Fibroblast of villous mesenchyme (primary cell): ENCODE data around the gene ENTPD7. TPM values are rescaled to one million over a fixed set of nuclear protein-coding genes. Genes with fewer than 3 reads are reported as not detected.
A peak's percentile ranks its signal among the peaks of the same experiment; 100 is the strongest.

ENCODE experiments used
- DNase-seq: peaks from one replicate; pipeline ENCODE4 v3.0.0-alpha.2; 2010; ENCODE audit warnings: low read depth
- H3K4me3 ChIP-seq: 2 replicates; pipeline ENCODE4 v1.5.1; 2011; ENCODE audit warnings: low read depth, mild to moderate bottlenecking, low read length
- total RNA-seq: library from RNA; depleted of rRNA; stranded (reverse); fragments of >200 nt; gene quantifications from 2 replicates; pipeline ENCODE4 v1.2.3, GENCODE V29; 2012
- TF ChIP-seq, protein P1 (sequence below): IDR thresholded peaks from 2 replicates; pipeline ENCODE4 v1.5.1; 2012; ENCODE audit warnings: low read depth, mild to moderate bottlenecking, low read length; ENCODE audit not compliant: insufficient read depth

The ENTPD7 gene
- total RNA-seq, 1 donor = 48.4 TPM

DNA sequence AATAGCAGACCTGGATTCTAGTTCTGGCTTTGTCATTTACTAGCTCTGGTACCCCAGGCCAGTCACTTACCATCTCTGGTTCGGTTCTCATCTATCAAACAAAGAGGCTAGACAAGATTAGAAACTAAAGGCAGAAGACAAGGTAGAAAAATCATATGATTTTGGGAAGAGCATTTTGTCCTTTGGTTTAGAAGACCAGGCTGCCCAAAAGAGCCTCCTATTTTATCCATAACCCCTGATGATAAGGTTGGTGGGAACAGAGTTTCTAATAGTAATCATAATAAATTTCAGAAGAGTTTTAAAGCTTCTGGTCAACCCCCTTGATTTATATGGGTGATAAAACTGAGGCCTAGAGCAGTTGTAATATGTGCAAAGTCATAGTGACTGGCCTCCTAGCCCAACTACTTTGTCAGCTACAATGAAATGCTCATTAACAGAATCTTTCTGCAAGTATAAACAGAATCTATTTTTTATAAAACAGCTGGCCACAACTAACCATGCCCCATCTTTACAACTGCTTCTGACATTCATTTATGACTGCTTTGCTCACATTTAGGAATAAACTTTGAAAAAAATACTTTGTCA lies 49.2 kb downstream of the ENTPD7 start:
- H3K4me3 ChIP-seq = no peak overlapping the region
- peak; percentile 86 for DNase-seq
- TF ChIP-seq, protein P1, sequence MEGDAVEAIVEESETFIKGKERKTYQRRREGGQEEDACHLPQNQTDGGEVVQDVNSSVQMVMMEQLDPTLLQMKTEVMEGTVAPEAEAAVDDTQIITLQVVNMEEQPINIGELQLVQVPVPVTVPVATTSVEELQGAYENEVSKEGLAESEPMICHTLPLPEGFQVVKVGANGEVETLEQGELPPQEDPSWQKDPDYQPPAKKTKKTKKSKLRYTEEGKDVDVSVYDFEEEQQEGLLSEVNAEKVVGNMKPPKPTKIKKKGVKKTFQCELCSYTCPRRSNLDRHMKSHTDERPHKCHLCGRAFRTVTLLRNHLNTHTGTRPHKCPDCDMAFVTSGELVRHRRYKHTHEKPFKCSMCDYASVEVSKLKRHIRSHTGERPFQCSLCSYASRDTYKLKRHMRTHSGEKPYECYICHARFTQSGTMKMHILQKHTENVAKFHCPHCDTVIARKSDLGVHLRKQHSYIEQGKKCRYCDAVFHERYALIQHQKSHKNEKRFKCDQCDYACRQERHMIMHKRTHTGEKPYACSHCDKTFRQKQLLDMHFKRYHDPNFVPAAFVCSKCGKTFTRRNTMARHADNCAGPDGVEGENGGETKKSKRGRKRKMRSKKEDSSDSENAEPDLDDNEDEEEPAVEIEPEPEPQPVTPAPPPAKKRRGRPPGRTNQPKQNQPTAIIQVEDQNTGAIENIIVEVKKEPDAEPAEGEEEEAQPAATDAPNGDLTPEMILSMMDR = no peak

DNA sequence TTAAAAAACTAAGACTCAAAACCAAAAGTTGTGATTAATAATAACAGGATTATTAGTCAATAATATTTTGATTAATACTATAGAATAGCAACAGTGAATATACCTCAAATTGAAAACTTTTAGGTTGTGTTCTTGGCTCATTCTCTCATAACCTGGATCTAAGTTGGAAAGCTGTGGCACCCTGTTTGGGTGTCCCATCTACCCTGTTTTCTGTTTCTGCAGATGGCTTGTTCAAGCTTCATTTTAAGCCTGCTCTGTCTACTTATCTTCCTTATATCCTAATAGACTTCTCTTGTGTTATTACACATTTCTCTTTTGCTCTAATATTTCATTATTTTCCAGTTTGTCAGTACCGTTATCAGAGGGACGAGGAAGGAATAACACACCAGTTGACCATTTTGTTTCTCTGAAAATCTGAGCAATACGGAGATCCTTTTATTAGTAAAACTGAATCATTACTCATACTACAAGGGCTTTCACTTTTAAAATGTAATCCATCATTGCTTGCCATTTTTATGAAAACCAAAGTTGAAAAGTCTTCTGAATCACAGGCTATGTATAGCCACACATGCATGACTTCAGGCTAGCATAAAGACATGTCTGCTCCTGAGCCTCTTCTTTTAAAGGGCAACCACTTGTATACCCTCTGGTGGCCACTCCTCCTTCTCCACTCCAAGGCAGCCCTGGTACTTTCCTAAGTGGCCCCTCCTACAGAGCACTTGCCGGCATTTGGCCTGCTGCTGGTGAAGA lies 50.3 kb downstream of the ENTPD7 start:
- DNase-seq = peak; percentile 53
- TF ChIP-seq, protein P1 = no peak
- no peak overlapping the region for H3K4me3 ChIP-seq

DNA sequence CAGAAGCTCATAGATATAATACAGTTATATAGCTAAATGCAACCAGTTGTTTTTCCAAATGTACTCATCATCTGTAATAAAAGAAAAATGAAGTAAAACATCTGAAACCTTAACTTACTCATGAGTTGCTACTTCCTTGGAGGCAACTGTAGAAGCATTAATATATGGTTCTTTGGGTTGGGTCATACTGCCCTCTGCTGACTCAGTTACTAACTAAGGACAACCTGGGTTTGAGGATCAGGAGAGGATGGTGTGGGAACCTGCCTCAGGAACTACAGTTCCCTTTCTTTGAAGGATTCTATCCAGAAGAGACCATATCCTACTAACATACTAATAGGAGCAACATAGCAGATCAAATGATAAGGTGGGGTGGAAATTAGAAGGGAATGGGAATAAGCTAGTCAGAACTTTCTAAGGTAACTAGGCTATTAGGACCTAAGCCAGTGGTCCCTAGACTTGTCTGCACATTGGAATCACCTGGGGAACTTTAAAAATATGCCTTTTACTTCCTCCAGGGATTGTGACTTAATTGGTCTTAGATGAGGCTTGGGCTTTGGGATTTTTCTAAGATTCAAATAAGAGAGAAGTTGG lies 51.9 kb downstream of the ENTPD7 start:
- no peak overlapping the region for H3K4me3 ChIP-seq
- TF ChIP-seq, protein P1 = peak; percentile 67
- DNase-seq = peak; percentile 77

DNA sequence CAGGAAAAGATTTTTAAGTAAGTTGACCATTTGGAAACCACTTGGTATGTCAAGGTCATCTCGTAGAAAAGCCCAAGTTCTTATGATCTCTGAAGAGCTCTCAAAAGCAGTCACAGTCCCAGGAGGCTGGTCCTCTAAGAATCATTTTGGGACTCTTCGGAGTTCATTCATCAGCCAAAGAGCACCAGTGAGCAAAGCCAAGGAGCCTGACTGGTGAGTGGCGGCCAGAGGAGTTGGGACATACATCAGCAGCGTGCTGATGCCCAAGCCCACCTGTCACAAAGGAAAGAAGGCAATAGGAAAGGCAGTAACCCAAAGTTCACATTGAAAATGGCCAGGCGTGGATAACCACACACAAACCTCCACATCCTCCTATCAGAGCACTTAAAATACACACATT lies 55.1 kb downstream of the ENTPD7 start:
- TF ChIP-seq, protein P1 = no peak
- DNase-seq = no peak
- no peak overlapping the region for H3K4me3 ChIP-seq

DNA sequence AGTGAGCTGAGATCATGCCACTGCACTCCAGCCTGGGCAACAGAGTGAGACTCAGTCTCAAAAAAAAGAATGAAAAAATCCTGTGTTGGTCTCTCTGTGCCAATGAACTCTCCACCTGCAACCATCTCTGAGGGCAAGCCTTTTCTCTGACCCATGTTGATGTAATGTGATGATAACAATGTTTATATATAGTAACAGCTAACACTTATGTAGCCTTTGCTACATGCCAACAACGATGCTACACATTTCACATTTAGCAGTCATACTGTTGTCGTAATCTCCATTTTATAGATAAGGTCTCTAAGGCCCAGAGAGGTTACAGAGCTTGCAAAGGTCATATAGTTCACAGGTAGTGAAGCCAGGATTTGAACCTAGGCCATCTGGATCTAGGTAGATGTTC lies 61.1 kb downstream of the ENTPD7 start:
- TF ChIP-seq, protein P1 = no peak
- H3K4me3 ChIP-seq = no peak overlapping the region
- DNase-seq = no peak

DNA sequence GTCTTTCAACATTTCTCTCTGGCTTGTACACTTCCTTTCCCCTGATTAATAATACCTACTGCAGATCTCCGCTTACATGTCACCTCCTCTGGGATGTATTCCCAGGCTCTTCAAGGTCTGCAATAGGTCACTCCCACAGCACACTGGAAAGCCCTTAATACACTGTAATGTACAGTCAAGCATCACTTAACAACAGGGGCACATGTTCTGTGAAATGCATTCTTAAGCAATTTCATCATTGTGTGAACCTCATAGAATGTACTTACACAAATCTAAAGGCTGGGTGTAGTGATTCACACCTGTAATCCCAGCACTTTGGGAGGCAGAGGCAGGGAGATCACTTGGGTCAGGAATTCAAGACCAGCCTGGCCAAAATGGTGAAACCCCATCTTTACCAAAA lies 70.7 kb downstream of the ENTPD7 start:
- peak; percentile 38 for DNase-seq
- TF ChIP-seq, protein P1 = no peak
- no peak overlapping the region for H3K4me3 ChIP-seq
